Mesothelial cell of epicardium (in vitro differentiated cells): Measurements from ENCODE around the gene C8G. TPM values are rescaled to one million over a fixed set of nuclear protein-coding genes. Genes with fewer than 3 reads are reported as not detected.

Experiments used
- DNase-seq, 2 experiments: peaks; one replicate each; pipeline ENCODE4 v3.0.0; 2021; ENCODE audit warnings: low spot score in 2 of 2; ENCODE audit not compliant: unreplicated experiment in 2 of 2
- H3K27ac Mint-ChIP-seq: 2 replicates; pipeline ENCODE4 v1.8.0; 2021; ENCODE audit warnings: mixed read lengths
- H3K27me3 Mint-ChIP-seq: 2 replicates; pipeline ENCODE4 v1.8.0; 2021; ENCODE audit warnings: low read depth, mixed read lengths
- H3K36me3 Mint-ChIP-seq: 2 replicates; pipeline ENCODE4 v1.8.0; 2021; ENCODE audit warnings: mixed read lengths
- H3K4me1 Mint-ChIP-seq: 2 replicates; pipeline ENCODE4 v1.8.0; 2021; ENCODE audit warnings: mixed read lengths
- H3K4me3 Mint-ChIP-seq: 2 replicates; pipeline ENCODE4 v1.8.0; 2021; ENCODE audit warnings: mild to moderate bottlenecking, moderate library complexity, mixed read lengths
- H3K9me3 Mint-ChIP-seq: 2 replicates; pipeline ENCODE4 v1.8.0; 2021; ENCODE audit warnings: mixed read lengths
- CTCF ChIP-seq: fragments of 200-600 bp; sonication (generic); IDR thresholded peaks from one replicate; pipeline ENCODE4 v1.5.0; 2021; ENCODE audit warnings: antibody characterized with exemption; ENCODE audit not compliant: unreplicated experiment
- total RNA-seq: library from RNA; stranded (reverse); gene quantifications from 3 replicates; pipeline ENCODE4 v1.2.1, GENCODE V29; 2021

Gene C8G
- total RNA-seq, 1 donor from 2014 or later = 1.5 TPM

- Mint-ChIP-seq H3K36me3 (no peaks in the 10 kb centered on the region), H3K27ac (no peak overlapping the region), H3K4me3 (no peak overlapping the region), H3K27me3 (no peaks in the 10 kb centered on the region), H3K4me1 (peaks cover 2% of the 10 kb centered on the region), H3K9me3 (peaks cover 8% of the 10 kb centered on the region)
- no peak for DNase-seq
- TF ChIP-seq CTCF = no peak
Measured at GRCh38 chr9:136955202-136955942, 10.3 kb downstream of the C8G start.

GRCh38 chr9:136955943-136956335 lies 10.9 kb downstream of the C8G start:
- no peak for TF ChIP-seq CTCF
- H3K9me3 Mint-ChIP-seq = peaks cover 8% of the 10 kb centered on the region
- no peaks in the 10 kb centered on the region for H3K36me3 Mint-ChIP-seq
- DNase-seq = no peak
- H3K4me1 Mint-ChIP-seq = peaks cover 2% of the 10 kb centered on the region
- no peak overlapping the region for H3K4me3 Mint-ChIP-seq
- no peaks in the 10 kb centered on the region for H3K27me3 Mint-ChIP-seq
- H3K27ac Mint-ChIP-seq = no peak overlapping the region

- no peak overlapping the region for H3K27ac Mint-ChIP-seq
- peaks cover 8% of the 10 kb centered on the region for H3K9me3 Mint-ChIP-seq
- H3K27me3 Mint-ChIP-seq = no peaks in the 10 kb centered on the region
- no peaks in the 10 kb centered on the region for H3K36me3 Mint-ChIP-seq
- peaks cover 2% of the 10 kb centered on the region for H3K4me1 Mint-ChIP-seq
- no peak overlapping the region for H3K4me3 Mint-ChIP-seq
- no peak for TF ChIP-seq CTCF
- no peak for DNase-seq
Measured at GRCh38 chr9:136956604-136957003, 11.6 kb downstream of the C8G start.

- H3K4me1 Mint-ChIP-seq = no peaks in the 10 kb centered on the region
- peaks cover 8% of the 10 kb centered on the region for H3K9me3 Mint-ChIP-seq
- no peak for TF ChIP-seq CTCF
- no peaks in the 10 kb centered on the region for H3K27me3 Mint-ChIP-seq
- DNase-seq = no peak
- H3K4me3 Mint-ChIP-seq = no peak overlapping the region
- H3K27ac Mint-ChIP-seq = no peak overlapping the region
- no peaks in the 10 kb centered on the region for H3K36me3 Mint-ChIP-seq
Measured at GRCh38 chr9:136957461-136957860, 12.4 kb downstream of the C8G start.

GRCh38 chr9:136957901-136958300 lies 12.9 kb downstream of the C8G start:
- H3K27me3 Mint-ChIP-seq = no peaks in the 10 kb centered on the region
- no peak for DNase-seq
- H3K9me3 Mint-ChIP-seq = peaks cover 8% of the 10 kb centered on the region
- no peak for TF ChIP-seq CTCF
- no peak overlapping the region for H3K4me3 Mint-ChIP-seq
- H3K36me3 Mint-ChIP-seq = no peaks in the 10 kb centered on the region
- no peak overlapping the region for H3K27ac Mint-ChIP-seq
- peaks cover under 1% of the 10 kb centered on the region for H3K4me1 Mint-ChIP-seq
